Measurements from ENCODE around the gene PPCDC. TPM values are rescaled to one million over a fixed set of nuclear protein-coding genes. Genes with fewer than 3 reads are reported as not detected.

Gene PPCDC
- polyA plus RNA-seq, 3 donors, result 14.2 to 33.7 (median 18.7) TPM

DNA sequence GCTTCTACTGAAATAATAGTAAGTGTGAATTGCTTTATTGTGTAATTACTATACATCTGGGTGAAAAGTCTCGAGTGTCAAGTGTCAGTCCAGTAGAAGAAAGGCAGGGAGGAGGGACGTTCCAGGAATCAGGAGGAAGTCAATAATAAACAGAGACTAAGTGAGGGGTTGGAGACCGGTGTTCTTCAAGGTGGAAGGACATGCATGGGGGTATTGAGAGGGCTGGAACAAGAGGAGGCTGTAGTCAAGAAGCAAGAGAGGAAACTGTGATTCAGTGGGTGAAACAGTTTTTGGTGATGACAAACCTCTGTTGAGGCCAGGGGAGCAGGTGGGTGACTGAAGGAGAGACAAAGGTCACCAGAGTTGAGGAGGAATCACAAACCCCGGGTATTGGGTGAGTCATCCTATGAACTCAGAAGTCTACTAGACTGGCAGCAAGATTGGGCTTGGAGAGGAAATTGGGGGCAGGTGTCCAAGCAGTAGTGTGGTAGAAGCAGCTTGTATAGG lies 39.6 kb upstream of the PPCDC start:
- Mint-ChIP-seq H3K9me3 (peaks cover 0 to 5% (median 0%) of the 10 kb centered on the region in 7 donors), H3K4me3 (no peak overlapping the region), H3K27ac (peak overlapping the region in 2 of 7 donors; percentile 5 to 47), H3K27me3 (ENCODE audit: low read depth in 3 of 3) (peaks cover 7 to 29% (median 16%) of the 10 kb centered on the region in 3 donors), H3K36me3 (no peaks in the 10 kb centered on the region), H3K4me1 (peaks cover 8% of the 10 kb centered on the region)
- Histone ChIP-seq H4K20me1 (ENCODE audit: insufficient read depth, low read length) (no peaks in the 10 kb centered on the region), H3K4me1 (ENCODE audit: control insufficient read depth in 1 of 2, insufficient read depth in 2 of 2, low read length in 2 of 2) (no peaks in the 10 kb centered on the region), H3K27me3 (ENCODE audit: control insufficient read depth in 2 of 2, insufficient read depth in 2 of 2, low read length in 2 of 2) (peaks cover 0 to 10% of the 10 kb centered on the region in 2 donors), H3K4me2 (replicated peaks; ENCODE audit: extremely low read depth, low read length, poor library complexity, severe bottlenecking) (no peak overlapping the region), H3K9ac (ENCODE audit: insufficient read depth, low read length, poor library complexity, severe bottlenecking) (no peak overlapping the region), H3K36me3 (replicated peaks in 1 of 2; ENCODE audit: control insufficient read depth in 1 of 2, insufficient read depth in 2 of 2, low read length in 2 of 2) (no peaks in the 10 kb centered on the region), H3K27ac (ENCODE audit: low read depth in 1 of 2, low read length in 2 of 2) (no peak overlapping the region), H2AFZ (ENCODE audit: insufficient read depth, low read depth, low read length, poor library complexity, severe bottlenecking) (no peak overlapping the region), H3K4me3 (replicated peaks in 1 of 3; ENCODE audit: low read depth in 2 of 3, low read length in 3 of 3) (no peak overlapping the region), H3K79me2 (ENCODE audit: insufficient read depth, low read length) (no peaks in the 10 kb centered on the region), H3K9me3 (replicated peaks in 1 of 2; ENCODE audit: control insufficient read depth in 1 of 2, insufficient read depth in 1 of 2, low read length in 2 of 2) (no peaks in the 10 kb centered on the region)
- TF ChIP-seq, protein P1, sequence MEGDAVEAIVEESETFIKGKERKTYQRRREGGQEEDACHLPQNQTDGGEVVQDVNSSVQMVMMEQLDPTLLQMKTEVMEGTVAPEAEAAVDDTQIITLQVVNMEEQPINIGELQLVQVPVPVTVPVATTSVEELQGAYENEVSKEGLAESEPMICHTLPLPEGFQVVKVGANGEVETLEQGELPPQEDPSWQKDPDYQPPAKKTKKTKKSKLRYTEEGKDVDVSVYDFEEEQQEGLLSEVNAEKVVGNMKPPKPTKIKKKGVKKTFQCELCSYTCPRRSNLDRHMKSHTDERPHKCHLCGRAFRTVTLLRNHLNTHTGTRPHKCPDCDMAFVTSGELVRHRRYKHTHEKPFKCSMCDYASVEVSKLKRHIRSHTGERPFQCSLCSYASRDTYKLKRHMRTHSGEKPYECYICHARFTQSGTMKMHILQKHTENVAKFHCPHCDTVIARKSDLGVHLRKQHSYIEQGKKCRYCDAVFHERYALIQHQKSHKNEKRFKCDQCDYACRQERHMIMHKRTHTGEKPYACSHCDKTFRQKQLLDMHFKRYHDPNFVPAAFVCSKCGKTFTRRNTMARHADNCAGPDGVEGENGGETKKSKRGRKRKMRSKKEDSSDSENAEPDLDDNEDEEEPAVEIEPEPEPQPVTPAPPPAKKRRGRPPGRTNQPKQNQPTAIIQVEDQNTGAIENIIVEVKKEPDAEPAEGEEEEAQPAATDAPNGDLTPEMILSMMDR (IDR thresholded peaks at IDR 0.05), result no peak
- WGBS (ENCODE audit: insufficient coverage), result 34% methylated on average over 4 of the region's 4 CpGs
- intact Hi-C loops (cut with micrococcal nuclease), result no loop called here
- DNase-seq, result peak in 2 of 3 donors; percentile 10 to 47

DNA sequence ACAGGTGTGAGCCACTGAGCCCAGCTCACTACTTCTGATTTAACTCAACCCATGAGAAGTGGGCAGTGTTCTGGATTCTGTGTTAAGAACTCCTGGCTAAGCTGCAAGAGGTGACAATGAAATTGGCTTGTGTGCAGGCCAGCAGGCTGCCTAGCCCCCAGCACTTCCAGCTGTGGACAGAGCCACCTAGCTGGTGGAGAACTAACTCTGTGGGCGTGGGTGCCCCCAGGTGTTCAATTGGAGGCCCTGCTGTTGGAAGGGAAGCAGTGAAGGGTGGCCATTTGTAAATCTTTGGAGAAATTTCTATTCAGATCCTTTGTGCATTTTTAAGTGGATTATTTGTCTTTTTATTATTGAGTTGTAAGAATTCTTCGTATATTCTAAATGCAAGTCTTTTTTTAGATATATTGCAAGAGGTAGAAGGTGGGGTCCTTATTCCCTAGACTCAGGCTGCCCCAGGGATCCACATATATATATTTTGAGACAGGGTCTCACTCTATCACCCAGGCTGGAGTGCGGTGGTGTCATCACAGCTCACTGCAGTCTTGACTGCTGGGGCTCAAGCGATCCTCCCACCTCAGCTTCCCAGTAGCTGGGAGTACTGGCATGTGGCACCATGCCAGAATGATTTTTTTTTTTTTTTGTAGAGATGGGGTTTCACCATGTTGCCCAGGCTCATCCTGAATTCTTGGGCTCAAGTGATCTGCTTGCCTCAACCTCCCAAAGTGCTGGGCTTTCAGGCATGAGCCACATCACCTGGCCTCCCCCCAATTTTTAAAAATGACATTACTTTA lies 35.2 kb upstream of the PPCDC start:
- H3K27me3 ChIP-seq (ENCODE audit: control insufficient read depth in 2 of 2, insufficient read depth in 2 of 2, low read length in 2 of 2), result peaks cover 0 to 12% of the 10 kb centered on the region in 2 donors
- H3K36me3 ChIP-seq (replicated peaks in 1 of 2; ENCODE audit: control insufficient read depth in 1 of 2, insufficient read depth in 2 of 2, low read length in 2 of 2), result no peaks in the 10 kb centered on the region
- no peak overlapping the region for H2AFZ ChIP-seq (ENCODE audit: insufficient read depth, low read depth, low read length, poor library complexity, severe bottlenecking)
- no peak overlapping the region for H3K9ac ChIP-seq (ENCODE audit: insufficient read depth, low read length, poor library complexity, severe bottlenecking)
- Mint-ChIP-seq H3K36me3 (no peaks in the 10 kb centered on the region), H3K4me1 (peaks cover 8% of the 10 kb centered on the region), H3K27ac (no peak overlapping the region), H3K9me3 (peaks cover 0 to 1% (median 0%) of the 10 kb centered on the region in 7 donors), H3K4me3 (no peak overlapping the region), H3K27me3 (ENCODE audit: low read depth in 3 of 3) (peaks cover 10 to 25% (median 24%) of the 10 kb centered on the region in 3 donors)
- H3K79me2 ChIP-seq (ENCODE audit: insufficient read depth, low read length), result no peaks in the 10 kb centered on the region
- H3K27ac ChIP-seq (ENCODE audit: low read depth in 1 of 2, low read length in 2 of 2), result no peak overlapping the region
- H3K4me1 ChIP-seq (ENCODE audit: control insufficient read depth in 1 of 2, insufficient read depth in 2 of 2, low read length in 2 of 2), result no peaks in the 10 kb centered on the region
- DNase-seq, result no peak
- H3K4me3 ChIP-seq (replicated peaks in 1 of 3; ENCODE audit: low read depth in 2 of 3, low read length in 3 of 3), result no peak overlapping the region
- no peak overlapping the region for H3K4me2 ChIP-seq (replicated peaks; ENCODE audit: extremely low read depth, low read length, poor library complexity, severe bottlenecking)
- intact Hi-C loops (cut with micrococcal nuclease), result no loop called here
- 20% methylated on average over 1 of the region's 4 CpGs for WGBS (ENCODE audit: insufficient coverage)
- H3K9me3 ChIP-seq (replicated peaks in 1 of 2; ENCODE audit: control insufficient read depth in 1 of 2, insufficient read depth in 1 of 2, low read length in 2 of 2), result no peaks in the 10 kb centered on the region
- TF ChIP-seq, protein P1 (IDR thresholded peaks at IDR 0.05), result no peak
- no peaks in the 10 kb centered on the region for H4K20me1 ChIP-seq (ENCODE audit: insufficient read depth, low read length)

Data from CD14-positive monocyte (primary cell).